Fibroblast of the aortic adventitia (primary cell): Measurements from ENCODE around the gene SLAIN1. TPM values are rescaled to one million over a fixed set of nuclear protein-coding genes. Genes with fewer than 3 reads are reported as not detected.

Experiments used
- DNase-seq: peaks from one replicate; pipeline ENCODE4 v3.0.0-alpha.2; 2010; ENCODE audit warnings: low read depth
- H3K4me3 ChIP-seq: 2 replicates; pipeline ENCODE4 v1.5.1; 2011; ENCODE audit warnings: low read depth, mild to moderate bottlenecking, control low read depth, low read length, moderate library complexity
- total RNA-seq: library from RNA; depleted of rRNA; stranded (reverse); fragments of >200 nt; gene quantifications from 2 replicates; pipeline ENCODE4 v1.2.3, GENCODE V29; 2012; ENCODE audit warnings: low replicate concordance
- TF ChIP-seq, protein P1 (sequence below): IDR thresholded peaks from 2 replicates; pipeline ENCODE4 v1.5.1; 2011; ENCODE audit warnings: mild to moderate bottlenecking, low read length, control low read depth, inconsistent platforms; ENCODE audit not compliant: insufficient read depth

Gene SLAIN1
- total RNA-seq, 1 donor = 0.72 TPM

- no peak for DNase-seq
- no peak overlapping the region for H3K4me3 ChIP-seq
- TF ChIP-seq, protein P1, sequence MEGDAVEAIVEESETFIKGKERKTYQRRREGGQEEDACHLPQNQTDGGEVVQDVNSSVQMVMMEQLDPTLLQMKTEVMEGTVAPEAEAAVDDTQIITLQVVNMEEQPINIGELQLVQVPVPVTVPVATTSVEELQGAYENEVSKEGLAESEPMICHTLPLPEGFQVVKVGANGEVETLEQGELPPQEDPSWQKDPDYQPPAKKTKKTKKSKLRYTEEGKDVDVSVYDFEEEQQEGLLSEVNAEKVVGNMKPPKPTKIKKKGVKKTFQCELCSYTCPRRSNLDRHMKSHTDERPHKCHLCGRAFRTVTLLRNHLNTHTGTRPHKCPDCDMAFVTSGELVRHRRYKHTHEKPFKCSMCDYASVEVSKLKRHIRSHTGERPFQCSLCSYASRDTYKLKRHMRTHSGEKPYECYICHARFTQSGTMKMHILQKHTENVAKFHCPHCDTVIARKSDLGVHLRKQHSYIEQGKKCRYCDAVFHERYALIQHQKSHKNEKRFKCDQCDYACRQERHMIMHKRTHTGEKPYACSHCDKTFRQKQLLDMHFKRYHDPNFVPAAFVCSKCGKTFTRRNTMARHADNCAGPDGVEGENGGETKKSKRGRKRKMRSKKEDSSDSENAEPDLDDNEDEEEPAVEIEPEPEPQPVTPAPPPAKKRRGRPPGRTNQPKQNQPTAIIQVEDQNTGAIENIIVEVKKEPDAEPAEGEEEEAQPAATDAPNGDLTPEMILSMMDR = no peak
Observed at GRCh38 chr13:77678691-77679235, 18.7 kb upstream of the SLAIN1 start.

GRCh38 chr13:77687799-77688198 lies 9.7 kb upstream of the SLAIN1 start:
- H3K4me3 ChIP-seq = no peak overlapping the region
- DNase-seq = no peak
- TF ChIP-seq, protein P1 = no peak

DNA sequence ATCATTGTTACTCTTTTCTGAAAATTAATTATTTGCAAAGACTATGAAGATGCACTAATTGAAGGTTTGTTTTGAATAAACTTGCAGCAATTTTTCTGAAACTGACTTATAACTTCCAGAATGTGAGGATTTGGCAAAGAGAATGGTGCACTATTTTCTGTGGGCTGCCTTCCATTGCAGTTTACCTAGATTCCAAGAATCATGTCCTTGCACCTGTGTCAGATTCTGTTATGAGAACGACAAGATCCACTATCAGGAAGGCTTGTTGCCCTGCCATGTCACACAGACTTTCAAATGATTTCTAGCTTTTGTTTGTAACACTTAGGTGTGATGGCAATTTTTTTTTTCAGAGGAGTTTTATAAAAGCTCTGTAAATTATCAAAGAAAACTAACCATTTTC lies 5.6 kb upstream of the SLAIN1 start:
- no peak overlapping the region for H3K4me3 ChIP-seq
- TF ChIP-seq, protein P1 = no peak
- DNase-seq = no peak

GRCh38 chr13:77692746-77693448 lies 4.6 kb upstream of the SLAIN1 start:
- no peak for DNase-seq
- H3K4me3 ChIP-seq = no peak overlapping the region
- TF ChIP-seq, protein P1 = no peak

DNA sequence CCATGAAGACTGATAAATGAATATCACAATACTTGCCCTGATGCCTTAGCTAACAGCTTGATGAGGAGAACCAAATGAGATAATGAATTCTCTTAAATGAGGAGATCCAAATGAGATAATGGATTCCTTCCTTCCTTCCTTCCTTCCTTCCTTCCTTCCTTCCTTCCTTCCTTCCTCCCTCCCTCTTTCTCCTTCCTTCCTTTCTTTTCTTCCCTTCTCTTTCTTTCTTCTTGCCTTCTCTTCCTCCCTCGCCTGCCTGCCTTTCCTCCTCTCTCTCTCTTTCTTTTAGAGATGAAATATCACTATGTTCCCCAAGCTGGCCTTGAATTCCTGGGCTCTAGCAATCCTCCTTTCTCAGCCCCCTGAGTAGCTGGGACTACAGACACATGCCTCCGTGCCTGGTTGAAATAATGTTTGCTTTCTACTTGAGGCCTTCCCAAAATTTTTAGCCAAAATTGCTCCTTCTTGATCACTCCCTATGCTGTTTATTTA lies 4.0 kb upstream of the SLAIN1 start:
- H3K4me3 ChIP-seq = no peak overlapping the region
- TF ChIP-seq, protein P1 = no peak
- DNase-seq = no peak

- TF ChIP-seq, protein P1 = no peak
- H3K4me3 ChIP-seq = no peak overlapping the region
- DNase-seq = no peak
Observed at GRCh38 chr13:77696006-77696878, 1.2 kb upstream of the SLAIN1 start.
